Mesothelial cell of epicardium (in vitro differentiated cells): ENCODE data around the gene DNAJA1. TPM values are rescaled to one million over a fixed set of nuclear protein-coding genes. Genes with fewer than 3 reads are reported as not detected.
A peak's percentile ranks its signal among the peaks of the same experiment; 100 is the strongest.
"Not testable (repeated sequence)": the region's sequence is repeated elsewhere in the genome, so short reads cannot be mapped to it uniquely, and the experiment has no call there.

Experiments used
- DNase-seq, 2 experiments: peaks; one replicate each; pipeline ENCODE4 v3.0.0; 2021; ENCODE audit warnings: low spot score in 2 of 2; ENCODE audit not compliant: unreplicated experiment in 2 of 2
- H3K27ac Mint-ChIP-seq: 2 replicates; pipeline ENCODE4 v1.8.0; 2021; ENCODE audit warnings: mixed read lengths
- H3K27me3 Mint-ChIP-seq: 2 replicates; pipeline ENCODE4 v1.8.0; 2021; ENCODE audit warnings: low read depth, mixed read lengths
- H3K36me3 Mint-ChIP-seq: 2 replicates; pipeline ENCODE4 v1.8.0; 2021; ENCODE audit warnings: mixed read lengths
- H3K4me1 Mint-ChIP-seq: 2 replicates; pipeline ENCODE4 v1.8.0; 2021; ENCODE audit warnings: mixed read lengths
- H3K4me3 Mint-ChIP-seq: 2 replicates; pipeline ENCODE4 v1.8.0; 2021; ENCODE audit warnings: mild to moderate bottlenecking, moderate library complexity, mixed read lengths
- H3K9me3 Mint-ChIP-seq: 2 replicates; pipeline ENCODE4 v1.8.0; 2021; ENCODE audit warnings: mixed read lengths
- CTCF ChIP-seq: fragments of 200-600 bp; sonication (generic); IDR thresholded peaks from one replicate; pipeline ENCODE4 v1.5.0; 2021; ENCODE audit warnings: antibody characterized with exemption; ENCODE audit not compliant: unreplicated experiment
- total RNA-seq: library from RNA; stranded (reverse); gene quantifications from 3 replicates; pipeline ENCODE4 v1.2.1, GENCODE V29; 2021

The DNAJA1 gene
- total RNA-seq, 1 donor from 2014 or later, result 151 TPM

- no peaks in the 10 kb centered on the region for H3K9me3 Mint-ChIP-seq
- H3K4me1 Mint-ChIP-seq, result peaks cover 18% of the 10 kb centered on the region
- DNase-seq, result no peak
- H3K27me3 Mint-ChIP-seq, result no peaks in the 10 kb centered on the region
- H3K27ac Mint-ChIP-seq, result peak overlapping the region; percentile 18
- no peak for TF ChIP-seq CTCF
- H3K36me3 Mint-ChIP-seq, result peaks cover 28% of the 10 kb centered on the region
- no peak overlapping the region for H3K4me3 Mint-ChIP-seq
Measured at GRCh38 chr9:32992595-32993238, 32.4 kb upstream of the DNAJA1 start.

GRCh38 chr9:33000682-33001055 lies 24.4 kb upstream of the DNAJA1 start:
- H3K4me1 Mint-ChIP-seq, result peaks cover 16% of the 10 kb centered on the region
- H3K36me3 Mint-ChIP-seq, result peaks cover 11% of the 10 kb centered on the region
- not testable (repeated sequence) for H3K27me3 Mint-ChIP-seq, H3K9me3 Mint-ChIP-seq, DNase-seq
- H3K27ac Mint-ChIP-seq, result peak overlapping the region; percentile 98
- peak overlapping the region; percentile 94 for H3K4me3 Mint-ChIP-seq

GRCh38 chr9:33005335-33005734 lies 19.7 kb upstream of the DNAJA1 start:
- not testable (repeated sequence) for H3K36me3 Mint-ChIP-seq, H3K4me1 Mint-ChIP-seq, H3K9me3 Mint-ChIP-seq, H3K27ac Mint-ChIP-seq, DNase-seq, H3K4me3 Mint-ChIP-seq, H3K27me3 Mint-ChIP-seq

- DNase-seq, result no peak
- H3K4me3 Mint-ChIP-seq, result no peak overlapping the region
- no peak for TF ChIP-seq CTCF
- peaks cover 7% of the 10 kb centered on the region for H3K36me3 Mint-ChIP-seq
- H3K9me3 Mint-ChIP-seq, result no peaks in the 10 kb centered on the region
- H3K27ac Mint-ChIP-seq, result no peak overlapping the region
- H3K4me1 Mint-ChIP-seq, result no peaks in the 10 kb centered on the region
- H3K27me3 Mint-ChIP-seq, result no peaks in the 10 kb centered on the region
Measured at GRCh38 chr9:33007755-33008154, 17.3 kb upstream of the DNAJA1 start.

GRCh38 chr9:33011831-33012230 lies 13.2 kb upstream of the DNAJA1 start:
- no peaks in the 10 kb centered on the region for H3K27me3 Mint-ChIP-seq
- H3K27ac Mint-ChIP-seq, result no peak overlapping the region
- DNase-seq, result no peak
- peaks cover 4% of the 10 kb centered on the region for H3K36me3 Mint-ChIP-seq
- no peak overlapping the region for H3K4me3 Mint-ChIP-seq
- no peaks in the 10 kb centered on the region for H3K9me3 Mint-ChIP-seq
- H3K4me1 Mint-ChIP-seq, result no peaks in the 10 kb centered on the region
- TF ChIP-seq CTCF, result no peak

GRCh38 chr9:33012328-33013069 lies 12.6 kb upstream of the DNAJA1 start:
- Mint-ChIP-seq H3K4me1 (no peaks in the 10 kb centered on the region), H3K36me3 (peaks cover 4% of the 10 kb centered on the region), H3K27ac (no peak overlapping the region), H3K27me3 (no peaks in the 10 kb centered on the region), H3K9me3 (no peaks in the 10 kb centered on the region), H3K4me3 (no peak overlapping the region)
- no peak for DNase-seq
- TF ChIP-seq CTCF, result no peak
